ENCODE measurements around the gene RBM6.
"Not testable (repeated sequence)": the region's sequence is repeated elsewhere in the genome, so short reads cannot be mapped to it uniquely, and the experiment has no call there.

Gene RBM6

DNA sequence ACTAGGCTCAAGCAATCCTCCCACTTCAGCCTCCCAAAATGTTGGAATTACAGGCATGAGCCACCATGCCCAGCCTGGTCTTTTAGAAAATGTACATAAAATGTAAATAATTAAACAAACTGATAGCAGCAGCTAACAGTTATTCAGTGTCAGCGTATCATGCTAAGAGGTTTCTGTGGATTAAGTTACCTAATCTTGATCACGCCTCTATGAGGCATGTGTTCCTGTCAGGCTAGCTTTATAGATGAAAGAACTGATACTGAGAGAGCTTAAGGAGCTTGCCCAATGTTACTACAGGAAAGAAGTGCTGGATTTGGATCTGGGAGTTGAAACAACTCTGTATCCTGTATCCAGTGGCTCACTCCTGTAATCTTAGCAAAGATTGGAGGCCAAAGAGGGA, 25.0 kb upstream of the RBM6 start:
- DNase-seq (ENCODE audit: low read depth) = peak; percentile 88

DNA sequence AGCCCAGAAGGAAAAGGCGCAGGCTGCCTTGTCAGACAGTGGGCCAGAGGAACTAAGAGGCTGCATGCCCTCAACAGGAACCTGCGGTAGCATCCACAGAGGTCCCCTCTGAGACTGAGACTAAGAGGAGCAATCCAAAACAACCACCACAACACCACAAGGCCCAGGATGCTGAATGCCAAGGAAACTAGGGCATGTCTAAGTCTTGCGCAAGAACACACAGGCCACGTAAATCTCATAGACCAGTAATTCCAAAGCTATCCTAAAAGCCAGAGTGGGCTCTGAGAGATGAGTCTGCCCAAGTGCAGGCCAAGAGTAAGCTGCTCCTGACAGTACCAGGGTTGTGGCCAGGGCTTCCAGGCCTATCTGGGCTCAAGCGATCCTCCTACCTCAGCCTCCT, 23.3 kb upstream of the RBM6 start:
- DNase-seq (ENCODE audit: low read depth) = peak; percentile 88

DNA sequence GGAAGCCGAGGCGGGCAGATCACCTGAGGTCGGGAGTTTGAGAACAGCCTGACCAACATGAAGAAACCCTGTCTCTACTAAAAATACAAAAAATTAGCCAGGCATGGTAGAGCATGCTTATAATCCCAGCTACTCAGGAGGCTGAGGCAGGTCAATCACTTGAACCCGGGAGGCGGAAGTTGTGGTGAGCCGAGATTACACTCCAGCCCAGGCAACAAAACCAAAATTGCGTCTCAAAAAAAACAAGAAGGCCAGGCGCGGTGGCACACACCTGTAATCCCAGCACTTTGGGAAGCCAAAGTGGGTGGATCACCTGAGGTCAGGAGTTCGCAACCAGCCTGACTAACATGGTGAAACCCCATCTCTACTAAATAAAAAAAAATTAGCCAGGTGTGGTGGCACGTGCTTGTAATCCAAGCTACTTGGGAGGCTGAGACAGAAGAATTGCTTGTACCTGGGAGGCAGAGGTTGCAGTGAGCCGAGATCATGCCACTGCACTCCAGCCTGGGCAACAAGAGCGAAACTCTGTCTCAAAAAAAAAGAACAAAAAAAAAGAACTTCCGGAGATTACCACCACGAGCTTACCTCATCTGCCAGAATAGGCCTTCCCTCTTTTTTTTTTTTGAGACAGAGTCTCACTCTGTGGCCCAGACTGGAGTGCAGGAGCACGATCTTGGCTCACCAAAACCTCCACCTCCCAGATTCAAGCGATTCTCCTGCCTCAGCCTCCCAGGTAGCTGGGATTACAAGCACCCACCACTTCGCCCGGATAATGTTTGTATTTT, 22.0 kb upstream of the RBM6 start:
- not testable (repeated sequence) for DNase-seq (ENCODE audit: low read depth)

DNA sequence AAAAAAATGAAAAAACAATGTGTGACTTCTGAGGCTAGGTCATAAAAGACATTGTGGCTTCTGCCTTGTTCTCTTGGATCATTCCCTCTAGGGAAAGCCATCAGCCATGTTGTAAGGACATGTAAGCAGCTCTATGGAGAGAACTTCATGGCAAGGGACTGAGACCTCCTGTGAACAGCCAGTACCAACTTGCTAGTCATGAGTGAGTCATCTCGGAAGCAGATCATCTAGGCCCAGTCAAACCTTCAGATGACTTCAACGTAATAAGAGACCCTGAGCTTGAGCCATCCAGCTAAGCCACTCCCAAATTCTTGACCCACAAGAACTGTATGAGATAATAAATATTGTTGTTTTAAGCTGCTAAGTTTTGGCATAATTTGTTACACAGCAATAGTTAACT, 15.3 kb upstream of the RBM6 start:
- peak; percentile 72 for DNase-seq (ENCODE audit: low read depth)

DNA sequence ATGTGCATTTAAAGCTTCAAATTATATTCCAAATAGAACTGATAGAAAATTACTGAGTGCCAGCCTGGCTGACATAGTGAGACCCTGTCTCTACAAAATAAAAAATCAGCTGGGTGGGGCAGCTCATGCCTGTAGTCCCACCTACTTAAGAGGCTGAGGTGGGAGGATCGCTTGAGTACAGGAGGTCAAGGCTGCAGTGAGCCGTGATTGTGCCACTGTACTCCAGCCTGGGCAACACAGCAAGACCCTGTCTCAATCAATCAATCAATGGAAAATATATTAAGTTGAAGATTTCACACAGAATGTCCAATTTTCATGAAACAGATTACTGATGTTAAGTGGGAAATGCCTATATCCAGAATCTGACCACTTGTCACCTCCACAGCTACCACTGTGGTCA, 14.5 kb upstream of the RBM6 start:
- DNase-seq (ENCODE audit: low read depth) = no peak

DNA sequence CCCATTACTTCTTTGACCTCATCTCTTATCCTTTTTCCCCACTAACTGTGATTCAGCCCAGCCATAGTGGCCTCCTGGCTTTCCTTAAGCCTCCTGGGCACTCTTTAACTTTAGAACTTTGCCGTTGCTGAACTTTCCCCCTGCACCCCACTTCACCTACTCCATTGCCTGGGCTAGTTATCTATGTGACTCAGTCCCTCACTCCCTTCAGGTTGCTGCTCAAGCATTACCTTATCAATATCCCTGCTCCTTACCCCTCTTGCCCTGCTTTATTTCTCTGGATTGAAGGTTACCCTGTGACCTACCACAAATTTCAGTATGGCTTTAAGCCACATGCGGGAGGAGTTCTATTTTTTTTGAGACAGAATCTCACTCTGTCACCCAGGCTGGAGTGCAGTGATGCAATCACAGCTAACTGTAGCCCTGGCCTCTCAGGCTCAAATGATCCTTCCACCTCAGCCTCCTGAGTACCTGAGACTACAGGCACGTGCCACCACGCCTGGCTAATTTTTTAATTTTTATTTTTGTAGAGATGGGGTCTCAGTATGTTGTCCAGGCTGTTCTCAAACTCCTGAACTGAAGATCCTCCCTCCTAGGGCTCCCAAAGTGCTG, 13.7 kb upstream of the RBM6 start:
- no peak for DNase-seq (ENCODE audit: low read depth)

DNA sequence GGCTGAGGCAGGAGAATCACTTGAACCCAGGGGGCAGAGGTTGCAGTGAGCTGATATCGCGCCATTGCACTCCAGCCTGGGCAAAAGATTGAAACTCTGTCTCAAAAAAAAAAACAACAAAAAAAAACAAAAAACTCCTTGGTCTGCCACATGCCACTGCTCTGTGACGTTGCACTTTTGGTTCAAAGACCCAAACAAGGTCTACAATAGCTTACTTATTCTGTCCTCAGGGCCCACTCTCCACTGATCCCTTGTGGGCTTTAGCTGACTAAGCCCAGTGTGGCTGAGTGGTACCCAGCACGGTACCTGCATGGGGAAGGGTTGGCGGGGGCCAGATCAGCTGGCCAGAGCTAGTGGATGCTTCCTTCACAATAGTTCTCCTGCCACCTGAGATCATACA, 12.2 kb upstream of the RBM6 start:
- DNase-seq (ENCODE audit: low read depth) = no peak

DNA sequence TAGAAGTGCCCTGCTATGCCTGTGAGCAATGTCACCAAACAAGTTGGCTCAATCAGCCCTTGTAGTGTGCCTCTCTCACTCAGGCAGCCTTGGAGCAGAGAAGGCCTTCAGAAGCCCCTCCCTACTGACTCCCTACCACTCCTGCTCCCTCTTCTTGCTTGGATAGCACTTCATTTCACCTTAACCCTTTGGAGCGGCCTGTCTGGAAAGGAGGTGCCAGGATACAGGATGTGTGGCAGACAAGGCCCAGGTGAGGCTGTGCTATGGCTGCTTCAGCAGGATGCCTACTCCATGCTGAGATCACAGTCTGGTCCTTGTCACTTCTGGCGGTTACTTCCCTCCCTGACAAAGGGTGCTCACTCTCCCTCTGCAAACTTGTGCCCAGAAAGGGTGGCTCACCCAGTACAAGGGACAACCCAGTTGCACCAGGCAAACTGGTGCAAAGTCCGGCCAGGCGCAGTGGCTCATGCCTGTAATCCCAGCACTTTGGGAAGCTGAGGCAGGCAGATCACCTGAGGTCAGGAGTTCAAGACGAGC, 11.4 kb upstream of the RBM6 start:
- no peak for DNase-seq (ENCODE audit: low read depth)

DNA sequence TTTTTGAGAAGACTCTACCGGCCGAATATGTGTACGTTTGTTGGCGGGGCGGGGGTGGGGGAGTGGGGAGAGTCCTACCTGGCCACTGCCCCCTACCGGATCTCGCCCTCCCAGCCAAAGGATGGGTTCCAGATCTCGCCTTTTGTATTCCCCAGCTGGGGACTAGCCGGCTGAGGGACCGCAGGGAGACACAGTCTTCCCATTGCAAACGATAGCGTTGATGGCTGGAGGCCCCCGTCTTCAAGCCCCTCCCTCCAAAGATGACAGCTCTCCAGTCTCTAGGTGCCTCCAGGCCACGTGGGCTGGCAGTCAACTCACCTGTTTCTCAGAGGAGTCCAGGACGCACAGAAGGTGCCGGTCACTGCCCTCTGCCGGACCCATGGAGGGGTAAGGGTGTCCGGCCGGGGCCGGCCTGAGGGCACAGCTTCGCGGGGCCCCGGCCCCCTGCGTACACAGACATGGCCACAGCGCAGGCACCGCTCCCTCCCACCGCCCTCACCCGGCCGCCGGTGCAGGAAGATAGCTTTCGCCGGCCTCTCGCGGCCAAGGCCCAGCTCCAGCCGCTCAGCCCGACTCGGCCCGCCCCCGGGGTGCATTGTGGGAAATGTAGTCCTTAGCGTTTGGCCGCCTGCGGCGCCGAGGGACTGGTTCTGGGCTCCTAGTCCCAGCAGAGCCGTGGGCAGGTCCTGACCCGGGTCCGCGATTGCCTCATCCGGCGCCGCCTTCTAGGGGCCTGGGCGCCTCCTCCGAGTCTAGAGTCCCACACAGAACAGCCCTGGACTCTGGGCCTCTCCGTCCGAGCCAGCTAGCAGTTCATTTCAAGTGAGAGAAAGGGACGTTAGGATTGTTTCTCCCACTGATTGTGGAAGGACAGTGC, 10.4 kb upstream of the RBM6 start, which contains the start of gene MON1A:
Gene MON1A (minus strand): TSS at position 521 of the 877 bp plus-strand sequence. CDS start 16,465 bp downstream, outside the sequence.
- peak; percentile 90 for DNase-seq (ENCODE audit: low read depth)

DNA sequence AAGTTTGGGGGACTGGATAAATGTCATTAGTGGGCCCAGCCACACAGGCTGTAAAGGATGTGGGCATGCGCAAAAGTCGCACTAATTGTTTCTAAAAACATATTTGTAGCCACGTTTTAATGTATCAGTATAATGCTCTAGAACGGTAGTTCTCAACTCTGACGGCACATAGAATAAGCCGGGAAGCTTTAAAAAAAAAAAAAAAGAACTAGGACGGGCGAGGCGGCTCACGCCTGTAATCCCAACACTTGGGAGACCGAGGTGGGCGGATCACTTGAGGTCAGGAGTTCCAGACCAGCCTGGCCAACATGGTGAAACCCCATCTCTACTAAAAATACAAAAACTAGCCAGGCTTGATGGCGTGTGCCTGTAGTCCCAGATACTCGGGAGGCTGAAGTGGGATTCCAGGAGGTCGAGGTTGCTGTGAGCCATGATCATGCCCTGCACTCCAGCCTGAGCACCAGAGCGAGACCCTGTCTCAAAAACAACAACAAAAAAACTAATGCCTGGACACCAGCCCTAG, 9.7 kb upstream of the RBM6 start:
- no peak for DNase-seq (ENCODE audit: low read depth)

DNA sequence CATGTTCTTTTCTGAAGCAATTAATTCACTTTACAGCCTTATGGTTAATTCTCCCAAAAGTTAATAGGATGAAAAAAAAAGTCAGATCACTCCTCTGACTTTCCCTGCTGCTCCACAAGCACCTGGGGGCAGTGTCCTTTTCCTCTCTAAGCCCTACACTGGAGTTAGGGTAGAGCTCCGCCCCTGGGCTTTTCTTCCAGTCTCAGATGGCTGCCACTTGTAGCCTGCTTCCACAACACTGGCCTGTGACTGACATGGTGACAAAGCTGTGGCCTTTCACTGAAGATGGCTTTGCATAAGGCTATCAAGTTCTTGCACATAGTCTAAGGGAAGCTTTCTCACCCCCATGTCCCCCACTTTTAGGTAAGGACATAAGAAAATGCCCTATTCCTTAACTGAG, 9.0 kb upstream of the RBM6 start:
- DNase-seq (ENCODE audit: low read depth) = no peak

DNA sequence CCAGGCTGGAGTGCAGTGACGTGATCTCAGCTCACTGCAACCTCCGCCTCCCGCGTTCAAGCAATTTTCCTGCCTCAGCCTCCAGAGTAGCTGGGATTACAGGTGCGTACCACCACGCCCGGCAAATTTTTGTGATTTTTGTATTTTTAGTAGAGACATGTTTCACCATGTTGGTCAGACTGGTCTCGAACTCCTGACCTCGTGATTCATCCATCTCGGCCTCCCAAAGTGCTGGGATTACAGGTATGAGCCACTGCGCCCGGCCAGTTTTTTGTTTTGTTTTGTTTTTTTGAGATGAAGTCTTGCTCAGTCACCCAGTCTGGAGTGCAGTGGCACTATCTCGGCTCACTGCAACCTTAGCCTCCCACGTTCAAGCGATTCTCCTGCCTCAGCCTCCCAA, 7.7 kb upstream of the RBM6 start:
- DNase-seq (ENCODE audit: low read depth) = not testable (repeated sequence)

DNA sequence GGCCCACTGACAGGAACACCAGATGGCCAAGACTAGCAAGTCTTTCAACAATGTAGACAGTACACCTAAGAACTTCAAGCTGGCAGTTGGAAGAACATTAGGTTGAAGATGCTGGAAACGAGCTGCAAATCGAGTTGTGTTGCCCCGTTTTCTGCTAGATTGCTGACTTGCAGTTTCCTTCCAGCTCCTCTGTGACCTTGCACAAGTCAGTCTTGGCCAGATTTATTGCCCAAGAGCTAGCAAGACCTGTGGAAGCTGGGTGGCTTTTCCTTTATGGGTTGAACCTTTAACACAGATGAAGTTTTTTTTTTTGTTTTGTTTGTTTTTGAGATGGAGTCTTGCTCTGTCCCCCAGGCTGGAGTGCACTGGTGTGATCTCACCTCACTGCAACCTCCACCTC, 2.9 kb upstream of the RBM6 start:
- peak; percentile 58 for DNase-seq (ENCODE audit: low read depth)

DNA sequence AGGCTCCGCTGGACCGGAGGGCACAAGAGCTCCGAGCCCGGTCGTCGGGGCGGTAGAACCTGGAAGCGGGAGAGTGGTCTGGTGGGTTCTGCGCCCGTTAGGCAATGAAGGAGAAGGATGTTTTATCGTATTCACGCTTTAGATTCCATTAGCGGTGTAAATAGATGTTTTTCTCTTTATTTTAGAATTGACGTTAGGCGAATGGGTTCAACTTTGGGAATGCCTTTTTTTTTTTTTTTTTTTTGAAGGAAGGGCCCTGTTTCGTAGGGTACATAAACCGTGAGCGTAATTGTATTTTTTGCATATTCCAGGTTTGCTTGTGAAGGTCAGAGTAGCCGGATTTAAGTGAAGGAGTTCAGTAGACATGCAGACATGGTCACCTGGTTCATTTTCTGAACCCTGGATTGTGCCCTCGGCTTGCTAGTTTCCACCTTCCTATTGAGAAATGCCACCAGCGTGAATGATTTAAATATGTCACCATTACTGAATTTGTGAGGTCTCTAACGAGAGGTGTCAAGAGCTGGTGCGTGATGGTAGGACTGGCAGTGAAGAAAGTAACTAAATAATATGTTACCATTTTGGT, 808 bp downstream of the RBM6 start:
- DNase-seq (ENCODE audit: low read depth) = no peak

DNA sequence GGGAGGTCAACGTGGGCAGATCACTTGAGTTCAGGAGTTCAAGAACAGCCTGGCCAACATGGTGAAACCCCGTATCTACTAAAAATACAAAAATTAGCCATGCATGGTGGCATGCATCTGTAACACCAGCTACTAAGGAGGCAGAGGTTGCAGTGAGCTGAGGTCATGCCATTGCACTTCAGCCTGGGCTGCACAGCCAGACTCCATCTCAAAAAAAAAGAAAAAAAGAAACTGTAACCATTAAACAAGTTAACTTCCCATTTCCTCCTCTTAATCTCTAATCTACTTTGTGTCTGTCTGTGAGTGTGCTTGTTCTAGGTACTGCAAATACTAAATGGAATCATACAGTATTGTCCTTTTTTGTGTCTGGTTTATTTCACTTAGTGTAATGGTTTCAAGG, 2.7 kb downstream of the RBM6 start:
- no peak for DNase-seq (ENCODE audit: low read depth)

DNA sequence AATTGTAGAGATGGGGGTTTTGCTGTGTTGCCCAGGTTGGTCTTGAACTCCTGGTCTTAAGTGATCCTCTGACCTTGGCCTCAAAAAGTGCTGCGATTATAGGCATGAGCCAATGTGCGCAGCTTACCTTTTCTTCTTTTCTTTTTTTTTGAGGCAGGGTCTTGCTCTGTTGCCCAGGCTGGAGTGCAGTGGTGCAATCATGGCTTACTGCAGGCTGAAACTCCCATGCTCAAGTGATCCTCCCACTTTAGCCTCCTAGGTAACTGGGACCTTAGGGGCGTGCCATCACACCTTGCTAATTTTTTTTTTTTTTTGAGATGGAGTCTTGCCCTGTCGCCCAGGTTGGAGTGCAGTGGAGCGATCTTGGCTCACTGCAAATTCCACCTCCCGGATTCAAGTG, 13.0 kb downstream of the RBM6 start:
- no peak for DNase-seq (ENCODE audit: low read depth)

DNA sequence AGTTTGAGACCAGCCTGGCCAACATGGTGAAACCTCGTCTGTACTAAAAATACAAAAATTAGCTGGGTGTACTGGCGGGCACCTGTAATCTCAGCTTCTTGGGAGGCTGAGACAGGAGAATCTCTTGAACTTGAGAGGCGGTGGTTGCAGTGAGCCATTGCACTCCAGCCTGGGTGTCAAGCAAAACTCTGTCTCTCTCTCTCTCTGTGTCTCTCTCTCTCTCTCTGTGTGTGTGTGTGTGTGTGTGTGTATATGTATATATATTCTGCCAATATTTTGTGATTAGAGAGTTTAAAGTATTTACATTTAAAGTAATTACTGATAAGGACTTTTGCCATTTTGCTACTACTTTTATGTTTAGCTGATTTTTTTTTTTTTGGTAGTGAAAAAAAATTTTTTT, 15.7 kb downstream of the RBM6 start:
- DNase-seq (ENCODE audit: low read depth) = no peak

DNA sequence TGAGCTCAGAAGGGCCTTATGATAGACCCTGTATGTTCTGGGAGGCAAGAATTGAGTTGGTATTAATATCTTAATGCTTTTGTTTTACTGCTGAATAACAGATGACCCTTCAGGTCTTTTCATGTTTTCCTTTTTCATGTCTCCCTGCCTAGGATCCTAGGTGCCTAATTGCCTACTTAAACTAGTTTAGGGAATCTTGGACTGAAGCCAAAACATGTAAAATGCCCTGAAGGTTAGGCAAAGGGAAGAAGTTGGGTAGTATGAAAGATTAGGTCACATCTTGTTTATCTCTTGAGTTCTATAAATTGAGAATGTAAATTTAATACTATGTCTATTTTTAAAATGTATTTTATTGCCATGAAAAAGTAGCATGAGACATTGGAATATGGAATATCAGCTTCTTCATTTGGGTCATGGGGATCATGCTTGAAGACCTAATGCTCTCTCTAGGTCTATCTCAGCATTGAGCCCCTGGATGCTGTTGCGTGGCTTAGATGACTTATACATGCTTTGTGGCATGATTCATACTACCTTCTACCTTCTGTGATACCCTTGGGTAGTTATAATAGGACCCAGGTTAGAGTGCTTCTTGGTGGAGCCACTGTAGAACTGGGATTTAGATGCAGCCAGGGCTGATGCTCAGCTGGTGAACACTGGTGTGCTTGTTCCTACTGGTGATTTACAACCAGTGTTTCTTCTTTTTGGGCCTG, 26.4 kb downstream of the RBM6 start:
- DNase-seq (ENCODE audit: low read depth) = peak; percentile 26

DNA sequence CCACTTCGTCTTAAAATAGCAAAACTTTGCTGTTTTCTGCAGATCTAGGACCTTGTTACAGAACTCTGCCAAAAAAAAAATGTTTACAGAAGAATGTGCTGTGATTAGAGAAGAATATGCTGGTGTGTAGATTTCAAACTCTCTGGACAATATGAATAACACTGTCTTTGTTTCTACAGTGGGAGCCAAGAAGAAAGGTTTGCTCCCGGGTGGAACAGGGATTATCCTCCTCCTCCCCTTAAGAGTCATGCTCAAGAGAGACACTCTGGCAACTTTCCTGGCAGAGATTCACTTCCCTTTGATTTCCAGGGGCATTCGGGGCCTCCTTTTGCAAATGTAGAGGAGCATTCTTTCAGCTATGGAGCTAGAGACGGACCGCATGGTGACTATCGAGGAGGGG, 27.3 kb downstream of the RBM6 start:
- DNase-seq (ENCODE audit: low read depth) = peak; percentile 61

DNA sequence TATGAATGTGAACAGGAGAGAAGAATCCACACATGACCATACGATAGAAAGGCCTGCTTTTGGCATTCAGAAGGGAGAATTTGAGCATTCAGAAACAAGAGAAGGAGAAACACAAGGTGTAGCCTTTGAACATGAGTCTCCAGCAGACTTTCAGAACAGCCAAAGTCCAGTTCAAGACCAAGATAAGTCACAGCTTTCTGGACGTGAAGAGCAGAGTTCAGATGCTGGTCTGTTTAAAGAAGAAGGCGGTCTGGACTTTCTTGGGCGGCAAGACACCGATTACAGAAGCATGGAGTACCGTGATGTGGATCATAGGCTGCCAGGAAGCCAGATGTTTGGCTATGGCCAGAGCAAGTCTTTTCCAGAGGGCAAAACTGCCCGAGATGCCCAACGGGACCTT, 28.4 kb downstream of the RBM6 start:
- DNase-seq (ENCODE audit: low read depth) = no peak

DNA sequence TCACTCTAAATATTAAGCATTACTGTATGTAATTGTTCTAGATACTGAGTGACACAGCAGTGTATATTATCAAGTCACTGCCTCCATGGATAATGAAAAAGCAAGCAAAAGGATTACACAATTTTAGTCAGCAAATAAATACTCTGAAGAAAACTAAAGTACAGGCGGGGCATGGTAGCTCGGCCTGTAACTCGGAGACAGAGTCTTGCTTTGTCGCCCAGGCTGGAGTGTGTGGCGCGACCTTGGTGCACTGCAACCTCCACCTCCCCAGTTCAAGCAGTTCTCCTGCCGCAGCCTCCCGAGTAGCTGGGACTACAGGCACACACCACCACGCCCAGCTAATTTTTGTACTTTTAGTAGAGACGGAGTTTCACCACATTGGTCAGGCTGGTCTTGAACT, 32.7 kb downstream of the RBM6 start:
- DNase-seq (ENCODE audit: low read depth) = peak; percentile 22
